Activated CD8-positive, alpha-beta memory T cell treated with anti-CD3 and anti-CD28 coated beads, Interleukin-2, amount 50 U/mL, for 48 hours (primary cell): ENCODE results near the gene PLK2.

Source experiments
- DNase-seq: peaks from one replicate; pipeline ENCODE4 v3.0.0-alpha.2; 2020

PLK2 gene

DNA sequence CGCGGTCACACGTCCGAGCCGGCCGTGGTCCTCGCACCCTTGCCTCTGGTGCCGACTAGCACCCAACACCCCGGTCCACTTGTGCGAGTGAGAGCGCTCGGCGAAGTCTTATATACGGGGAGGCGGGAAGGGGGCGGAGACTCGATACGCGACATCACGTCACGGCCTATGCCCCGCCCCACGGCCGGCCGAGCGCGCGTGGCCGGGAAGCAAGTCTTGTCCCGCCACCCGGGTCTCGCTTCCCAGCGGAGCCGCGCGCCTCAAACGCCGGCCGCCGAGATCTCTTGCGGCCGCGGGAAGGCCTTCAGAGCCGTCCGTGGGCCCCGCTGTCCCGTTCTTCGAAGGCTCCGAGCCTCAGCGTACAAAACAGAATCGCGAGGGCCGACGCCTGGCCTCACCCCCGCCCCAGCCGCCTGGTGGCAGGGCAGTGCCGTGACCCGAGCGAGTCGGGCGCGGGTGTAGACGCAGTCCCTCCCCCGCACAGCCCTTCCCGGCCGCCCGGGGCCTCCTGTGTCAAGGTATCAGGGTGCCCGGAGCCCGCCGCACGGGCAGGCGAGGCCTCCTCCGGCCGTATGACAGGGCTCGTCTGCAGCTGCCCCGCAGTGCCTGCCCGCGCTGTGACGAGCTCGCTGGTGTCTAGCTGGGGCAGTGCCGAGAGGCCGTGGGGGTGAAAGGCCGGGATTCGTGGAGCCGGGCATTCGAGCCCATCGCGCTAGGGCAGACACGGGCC, at the start of gene PLK2:
PLK2 (minus strand) TSS at position 85 of the 730 bp plus-strand sequence. CDS start 127 bp downstream, outside the sequence.
- peak; percentile 90 for DNase-seq

DNA sequence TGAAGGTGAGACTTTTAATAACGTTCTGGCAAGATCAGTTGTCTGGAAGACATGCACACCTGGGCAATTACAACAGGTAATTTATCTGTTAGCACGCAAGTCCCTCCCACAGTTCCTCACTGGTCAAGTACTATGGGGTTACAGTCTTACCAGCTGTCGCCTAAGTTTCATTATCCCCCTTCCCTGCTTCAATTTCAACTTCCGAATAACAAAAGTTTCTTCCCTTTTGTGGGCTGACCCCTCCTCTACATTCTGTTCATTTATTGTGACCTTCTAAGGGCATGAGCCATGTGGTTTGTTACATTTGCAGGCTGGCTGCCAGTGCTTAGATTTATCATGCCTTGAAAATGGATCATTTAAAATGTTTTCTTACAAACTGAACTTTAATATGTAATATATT, 47.8 kb upstream of the PLK2 start:
- no peak for DNase-seq

DNA sequence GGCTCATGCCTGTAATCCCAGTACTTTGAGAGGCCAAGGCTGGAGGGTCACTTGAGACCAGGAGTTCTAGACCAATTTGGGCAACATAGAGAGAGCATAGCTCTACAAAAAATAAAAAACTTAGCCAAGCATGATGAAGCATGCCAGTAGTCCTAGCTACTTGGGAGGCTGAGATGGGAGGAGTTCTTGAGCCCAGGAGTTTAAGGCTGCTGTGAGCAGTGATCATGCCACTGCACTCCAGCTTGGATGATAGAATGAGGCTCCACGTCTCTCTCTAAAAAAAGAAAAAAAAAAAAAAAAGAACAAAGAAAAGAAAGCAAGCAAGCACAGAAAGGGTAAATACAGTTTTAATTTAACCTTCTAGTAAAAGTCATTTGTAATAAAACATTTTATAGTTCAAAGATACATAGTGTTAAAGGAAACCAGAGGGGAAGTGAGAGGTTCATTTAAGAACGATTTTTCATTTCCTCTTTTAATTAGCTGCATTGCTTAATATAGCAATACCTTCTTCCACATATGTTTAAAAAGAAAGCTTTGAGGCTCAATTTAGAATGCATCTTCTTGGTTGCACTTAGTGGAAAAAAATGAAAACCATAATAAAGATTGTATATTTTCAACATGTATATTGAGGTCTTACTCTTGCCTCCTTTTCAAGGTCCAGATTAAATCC, 46.2 kb upstream of the PLK2 start:
- no peak for DNase-seq

DNA sequence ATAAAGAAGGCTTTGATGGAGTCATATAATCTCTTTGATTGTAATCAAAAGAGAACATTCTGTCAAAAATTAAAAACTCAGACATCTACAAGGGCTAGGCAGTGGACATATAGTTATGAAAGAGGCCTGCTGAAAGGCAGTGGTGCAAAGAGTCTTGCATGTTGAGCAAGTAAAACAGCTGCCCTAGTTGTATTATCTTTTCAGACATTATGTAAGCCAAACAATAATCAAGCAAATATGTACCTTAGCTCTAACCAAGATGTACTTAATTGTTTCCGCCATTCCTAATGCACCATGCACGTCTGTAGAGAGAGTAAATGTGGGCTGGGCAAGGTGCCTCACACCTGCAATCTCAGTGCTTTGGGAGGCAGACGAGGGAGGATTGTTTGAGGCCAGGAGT, 45.6 kb upstream of the PLK2 start:
- no peak for DNase-seq

DNA sequence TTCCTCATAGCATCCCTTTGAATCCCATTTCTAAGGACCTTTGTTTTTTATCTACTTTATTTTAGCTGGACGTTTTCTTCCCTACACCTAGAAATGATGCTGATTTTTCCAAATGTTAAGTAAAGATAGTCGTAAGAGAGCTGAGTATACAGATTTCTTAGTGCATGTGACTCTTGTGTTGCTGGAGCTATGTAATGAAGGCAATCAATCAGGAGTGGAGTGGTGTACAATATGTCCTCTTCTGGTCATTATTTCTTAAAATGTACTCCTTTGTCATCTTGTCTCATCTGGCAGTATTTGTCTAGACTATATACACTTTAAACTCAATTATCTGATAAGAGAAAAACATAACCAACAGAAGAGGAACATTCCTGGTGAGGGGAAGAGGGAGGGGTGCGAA, 44.9 kb upstream of the PLK2 start:
- DNase-seq = no peak

DNA sequence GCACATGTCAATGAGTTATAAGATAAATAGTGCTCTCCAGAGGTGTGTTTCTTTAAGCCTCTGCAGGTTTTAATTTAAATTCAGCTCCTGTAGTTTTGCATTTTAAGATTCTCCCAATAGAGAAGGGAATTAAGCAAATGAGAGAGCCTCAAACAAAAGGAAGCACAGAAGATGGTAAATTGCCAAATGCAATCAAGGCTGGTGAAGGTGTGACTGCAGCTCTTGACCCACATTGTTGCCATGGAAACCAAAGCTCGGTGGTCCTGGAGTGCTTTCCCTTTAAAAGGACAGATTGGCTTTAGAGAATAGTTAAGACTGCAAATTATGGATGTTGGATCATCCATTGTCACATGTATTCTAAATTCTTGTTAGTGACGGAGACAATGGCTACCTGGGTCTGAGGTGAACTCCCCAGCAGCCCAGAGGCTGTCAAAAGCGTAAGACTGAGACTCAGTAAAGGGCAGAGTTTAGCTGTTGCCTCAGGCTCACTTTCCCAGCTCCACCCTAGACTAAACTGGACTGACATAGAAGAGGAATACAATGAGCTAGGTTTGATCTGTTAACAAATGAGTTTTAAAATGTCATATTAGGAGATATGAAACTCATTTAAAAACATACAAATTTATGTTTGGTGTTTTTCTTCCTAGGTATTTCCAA, 43.6 kb upstream of the PLK2 start:
- DNase-seq = no peak

DNA sequence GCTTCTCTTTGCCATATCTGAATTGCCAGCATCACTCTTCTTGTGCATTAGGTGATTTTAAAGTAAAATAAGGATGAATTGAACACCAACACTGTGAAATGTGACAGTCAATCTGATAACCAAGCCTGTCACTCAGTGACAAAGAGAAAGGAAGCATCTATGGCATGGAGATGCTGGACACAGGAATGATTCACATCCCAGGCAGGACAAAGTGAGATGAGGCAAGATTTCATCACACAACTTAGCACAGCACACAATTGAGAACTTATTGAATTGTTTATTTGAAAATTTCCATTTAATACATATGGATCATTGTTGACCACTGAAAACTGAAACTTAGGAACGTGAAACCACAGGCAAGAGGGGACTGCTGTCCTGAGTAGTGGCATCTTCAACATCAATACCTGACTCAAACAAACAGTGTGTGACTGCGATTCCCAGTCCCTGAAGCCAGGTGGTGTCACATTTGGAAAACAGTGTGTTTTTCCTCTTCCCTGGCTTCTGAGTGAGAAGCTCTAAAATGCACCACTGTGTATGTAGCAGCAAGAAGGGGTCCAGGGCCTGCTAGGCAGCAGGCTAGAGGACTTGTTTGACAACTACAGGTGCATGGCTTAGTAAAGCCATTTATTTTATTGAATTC, 42.0 kb upstream of the PLK2 start:
- no peak for DNase-seq

DNA sequence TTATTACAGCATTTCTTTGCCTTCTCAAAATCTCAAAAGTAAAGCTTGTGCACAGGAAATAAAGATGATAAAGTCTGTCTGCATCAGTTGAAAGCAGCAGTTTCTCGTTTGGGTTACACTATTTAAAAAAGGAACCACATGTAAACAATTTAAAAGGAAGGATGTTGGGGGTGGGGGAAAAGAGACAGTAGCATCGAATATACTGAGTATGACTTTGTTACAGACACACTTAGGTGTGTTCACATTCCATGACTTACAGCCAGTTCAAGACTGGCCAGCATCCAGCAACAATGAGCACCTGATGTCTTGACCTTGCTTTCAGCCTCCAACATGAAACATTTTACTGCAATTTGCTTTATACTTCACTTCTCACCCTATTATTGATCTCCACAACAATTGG, 40.1 kb upstream of the PLK2 start:
- DNase-seq = no peak

DNA sequence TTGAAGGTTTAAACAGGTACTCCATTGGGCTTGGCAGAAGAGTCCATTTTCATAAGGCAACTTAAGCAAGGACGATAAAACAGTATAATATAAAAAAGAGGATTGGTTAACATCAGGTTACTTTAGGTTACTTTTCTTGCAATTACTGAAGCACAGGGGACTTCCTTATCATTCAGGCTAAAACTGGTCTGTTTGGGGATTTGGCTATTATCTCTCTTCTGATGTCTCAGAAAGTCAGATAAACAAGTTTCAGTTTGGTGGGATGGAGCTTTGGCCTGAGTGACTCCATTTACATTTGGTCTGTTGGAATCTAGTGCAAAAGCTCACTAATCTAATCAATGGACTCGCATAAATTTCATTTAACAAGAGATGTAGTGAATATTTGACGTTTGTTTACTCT, 39.3 kb upstream of the PLK2 start:
- no peak for DNase-seq

DNA sequence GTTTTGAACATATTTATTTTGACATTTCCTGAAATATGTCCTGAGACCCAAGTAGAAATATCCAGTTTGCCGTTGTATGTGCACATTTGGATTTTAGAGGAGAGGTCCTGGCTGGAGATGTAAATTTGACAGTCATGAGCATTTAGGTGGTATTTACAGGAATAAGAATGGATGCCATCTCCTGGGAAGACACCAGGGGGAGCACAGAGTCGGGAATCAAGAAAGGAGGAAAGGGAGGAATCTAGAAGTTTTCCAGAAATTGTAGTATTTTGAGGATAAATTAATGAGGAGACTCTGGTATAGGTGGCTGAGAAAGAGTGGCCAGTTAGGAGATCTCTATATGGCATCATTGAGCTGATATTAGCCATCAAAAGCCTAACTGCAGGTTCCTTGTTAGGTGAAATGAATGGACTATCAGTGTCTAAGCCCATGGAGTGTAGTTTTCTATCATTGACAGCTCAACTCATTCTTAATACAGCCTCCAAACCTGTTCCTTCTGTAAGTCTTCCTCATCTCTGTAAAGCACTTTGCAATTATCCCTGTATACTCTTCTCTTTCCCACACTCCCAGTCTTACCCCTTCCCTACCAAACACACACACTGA, 38.6 kb upstream of the PLK2 start:
- no peak for DNase-seq

DNA sequence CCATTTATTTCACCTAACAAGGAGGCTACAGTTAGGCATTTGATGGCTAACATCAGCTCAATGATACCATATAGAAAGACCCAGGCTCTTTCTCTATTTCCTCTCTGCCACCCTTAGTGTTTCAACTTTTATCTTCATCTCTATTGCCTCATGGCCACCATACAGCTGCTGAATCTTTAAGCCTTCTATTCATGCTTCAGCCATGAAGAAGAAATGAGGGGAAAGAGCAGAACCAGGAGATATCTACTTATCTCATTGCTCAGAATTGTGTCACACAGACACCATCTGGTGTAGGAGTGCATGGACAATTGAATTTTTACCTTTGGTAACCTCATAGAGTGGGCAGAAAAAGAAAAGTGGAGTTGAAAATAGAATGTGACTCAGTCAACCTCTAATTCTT, 38.0 kb upstream of the PLK2 start:
- no peak for DNase-seq

DNA sequence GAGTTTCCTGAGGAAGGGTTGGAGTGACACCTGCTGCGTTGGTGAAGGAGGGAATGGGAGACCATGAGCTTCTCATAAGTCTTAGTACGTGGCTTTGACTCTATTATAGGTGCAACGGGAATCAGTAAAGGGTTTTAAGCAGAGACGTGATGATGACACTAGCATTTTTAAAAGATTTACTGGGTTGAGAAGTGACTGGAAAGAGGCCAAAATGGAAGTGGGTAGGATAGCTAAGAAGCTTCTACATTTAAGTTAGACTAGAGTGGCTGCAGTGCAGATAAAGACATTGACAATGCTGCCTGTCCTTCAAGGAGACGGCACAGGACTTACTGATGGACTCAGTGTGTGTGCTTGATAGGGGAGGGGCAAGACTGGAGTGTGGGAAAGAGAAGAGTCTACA, 37.5 kb upstream of the PLK2 start:
- no peak for DNase-seq

DNA sequence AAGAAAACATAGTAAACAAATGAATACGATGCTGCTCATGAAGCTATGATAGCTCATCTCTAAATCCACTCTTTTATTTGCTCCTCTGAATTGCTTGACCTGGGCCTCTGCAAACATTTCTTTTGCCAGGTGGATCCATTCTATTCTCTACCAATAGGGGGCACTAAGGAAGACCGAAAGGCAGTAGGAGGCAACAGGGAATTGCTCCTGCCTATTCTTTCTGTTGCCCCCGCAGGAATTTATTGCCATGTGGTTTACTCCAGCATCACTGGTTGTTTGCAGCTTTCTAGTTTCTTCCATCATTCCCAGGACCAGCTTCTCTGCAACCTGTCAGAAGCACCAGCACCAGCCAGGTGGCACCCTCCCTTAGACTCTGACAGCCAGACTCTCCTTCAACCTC, 36.6 kb upstream of the PLK2 start:
- DNase-seq = no peak

DNA sequence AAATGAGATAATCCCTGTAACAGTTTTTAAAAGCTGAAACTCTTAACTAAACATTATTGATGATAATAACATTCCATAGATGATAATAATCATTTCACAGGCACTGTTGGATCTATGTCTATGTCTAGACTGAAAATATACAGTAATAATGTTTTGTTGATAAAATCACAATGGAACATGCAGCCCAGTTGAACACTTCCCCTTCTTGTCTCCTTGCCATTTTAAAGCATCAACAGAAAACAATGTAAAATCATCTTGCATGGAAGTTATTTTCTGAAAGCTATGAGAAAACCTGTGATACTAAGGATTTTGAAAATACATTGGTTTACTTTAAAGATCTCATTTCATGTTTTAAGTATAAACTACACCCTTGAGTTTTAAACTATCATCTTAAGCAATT, 33.3 kb upstream of the PLK2 start:
- no peak for DNase-seq

DNA sequence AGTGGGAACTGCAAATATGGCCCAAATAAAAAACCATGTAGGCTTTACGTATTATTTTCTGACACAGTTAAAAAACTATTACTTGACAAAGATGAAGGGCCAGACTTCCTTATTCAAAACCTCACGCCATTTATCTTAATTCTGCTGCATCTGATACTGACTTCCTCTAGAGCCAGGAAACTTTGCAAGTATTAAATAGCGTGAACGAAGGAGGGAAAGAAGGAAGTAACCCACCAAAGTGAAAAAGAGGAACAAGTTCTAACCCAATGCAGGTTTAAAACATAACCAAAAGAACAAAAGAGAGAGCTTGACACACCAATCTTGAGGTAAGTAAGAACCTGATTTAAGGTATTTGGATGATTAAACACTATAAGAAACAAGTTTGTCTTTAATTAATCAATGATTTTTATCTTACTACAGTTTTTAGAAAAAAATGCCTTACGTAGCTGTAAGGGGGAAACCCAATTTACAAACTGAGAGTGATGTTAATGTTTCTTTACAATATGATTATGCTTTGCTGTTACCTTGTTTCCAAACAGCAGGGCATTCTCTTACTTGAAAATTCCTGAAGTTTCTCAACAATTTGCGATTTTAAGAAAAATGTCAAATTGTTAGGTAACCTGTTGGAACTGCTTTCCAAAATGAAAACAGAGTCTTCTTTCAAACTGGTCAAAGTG, 31.5 kb upstream of the PLK2 start, which contains the start of gene GAPT:
GAPT (plus strand) TSS at position 220 of the 677 bp plus-strand sequence. CDS start 3,102 bp downstream, outside the sequence.
- no peak for DNase-seq

DNA sequence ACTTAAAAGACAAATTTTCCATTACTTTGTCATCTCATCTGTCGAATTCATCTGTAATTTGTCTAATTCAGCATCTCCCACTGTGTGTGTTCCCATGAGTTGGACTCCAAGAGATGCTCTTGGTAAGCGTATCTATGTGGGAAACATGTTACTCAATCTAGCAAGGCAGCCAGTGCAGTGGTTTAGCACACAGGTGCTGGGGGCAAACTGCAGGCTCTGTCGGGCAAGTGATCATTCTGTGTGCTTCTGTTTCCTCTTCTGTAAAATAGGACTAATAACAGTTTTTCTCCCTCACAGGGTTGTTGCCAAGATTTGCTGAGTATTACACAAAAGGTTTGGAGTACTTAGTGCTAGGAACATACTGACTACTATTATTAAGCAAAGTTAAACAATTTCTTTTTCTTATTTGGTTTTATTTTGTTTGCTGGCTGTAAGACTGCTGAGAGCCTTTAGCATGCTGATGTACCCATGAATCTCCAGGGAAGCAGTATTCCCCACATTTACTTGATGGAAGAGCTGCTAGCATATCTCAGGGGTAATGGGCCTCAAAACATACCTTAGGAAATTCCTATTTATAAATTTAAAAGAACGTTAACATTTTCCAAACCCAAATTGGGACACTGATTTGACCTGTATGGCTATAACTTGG, 30.6 kb upstream of the PLK2 start:
- no peak for DNase-seq

DNA sequence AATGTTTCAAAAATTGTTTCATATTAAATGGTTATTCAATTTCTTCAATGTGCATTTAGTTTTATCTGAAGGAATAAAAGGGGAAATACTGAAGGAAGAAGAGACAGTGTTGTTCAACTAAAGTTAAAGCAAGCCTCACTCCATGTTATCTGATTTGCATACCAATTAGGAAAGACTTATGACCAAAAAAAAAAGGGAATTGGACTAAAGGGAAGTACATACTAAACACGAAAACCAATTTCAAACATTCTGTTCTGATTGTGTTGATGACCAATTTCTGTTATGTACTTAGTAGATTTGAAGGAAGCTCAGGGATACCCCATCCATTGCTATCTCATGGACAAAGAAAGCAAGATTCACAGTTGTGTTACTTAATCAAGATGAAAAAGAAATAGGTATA, 26.4 kb upstream of the PLK2 start:
- no peak for DNase-seq

DNA sequence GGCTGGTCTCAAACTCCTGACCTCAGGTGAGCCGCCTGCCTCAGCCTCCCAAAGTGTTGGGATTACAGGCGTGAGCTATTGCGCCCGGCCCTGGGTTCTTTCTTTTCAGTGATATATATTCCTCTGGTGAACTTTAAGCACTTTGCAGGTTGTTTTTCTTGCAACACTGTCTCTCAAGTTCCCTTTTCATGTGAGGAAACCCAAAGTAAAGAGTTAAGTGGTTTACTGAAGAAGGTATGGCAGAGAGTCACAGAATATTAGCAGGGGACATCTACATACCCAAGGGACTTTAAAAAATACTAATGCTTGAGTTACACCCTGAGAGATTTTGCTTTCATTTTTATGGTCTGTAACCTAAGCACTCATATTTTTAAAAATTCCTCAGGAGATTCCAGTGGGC, 24.6 kb upstream of the PLK2 start:
- no peak for DNase-seq

DNA sequence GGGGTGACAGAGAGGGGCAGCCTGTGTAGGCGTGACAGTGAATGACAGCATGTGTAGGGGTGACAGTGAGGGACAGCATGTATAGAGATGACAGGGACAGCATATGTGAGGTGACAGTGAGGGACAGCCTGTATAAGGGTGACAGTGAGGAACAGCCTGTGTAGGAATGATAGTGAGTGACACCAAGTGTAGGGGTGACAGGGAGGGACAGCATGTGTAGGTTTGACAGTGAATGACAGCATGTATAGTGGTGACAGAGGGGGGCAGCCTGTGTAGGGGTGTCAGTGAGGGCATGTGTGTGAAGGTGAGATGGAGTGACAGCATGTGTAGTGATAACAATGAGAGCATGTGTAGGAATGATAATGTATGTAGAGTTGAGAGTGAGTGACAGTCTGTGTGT, 22.6 kb upstream of the PLK2 start:
- DNase-seq = no peak

DNA sequence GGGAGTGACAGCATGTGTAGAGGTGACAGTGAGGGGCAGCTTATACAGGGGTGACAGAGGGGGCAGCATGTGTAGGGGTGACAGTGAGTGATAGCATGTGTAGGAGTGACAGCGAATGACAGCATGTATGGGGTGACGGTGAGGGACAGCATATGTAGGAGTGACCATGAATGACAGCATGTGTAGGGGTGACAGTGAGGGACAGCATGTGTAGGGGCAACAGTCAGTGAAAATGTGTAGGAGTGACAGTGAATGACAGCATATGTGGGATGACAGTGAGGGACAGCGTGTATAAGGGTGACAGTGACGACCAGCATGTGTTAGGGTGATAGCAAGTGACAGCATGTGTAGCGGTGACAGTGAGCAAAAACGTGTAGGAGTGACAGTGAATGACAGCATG, 21.9 kb upstream of the PLK2 start:
- no peak for DNase-seq

DNA sequence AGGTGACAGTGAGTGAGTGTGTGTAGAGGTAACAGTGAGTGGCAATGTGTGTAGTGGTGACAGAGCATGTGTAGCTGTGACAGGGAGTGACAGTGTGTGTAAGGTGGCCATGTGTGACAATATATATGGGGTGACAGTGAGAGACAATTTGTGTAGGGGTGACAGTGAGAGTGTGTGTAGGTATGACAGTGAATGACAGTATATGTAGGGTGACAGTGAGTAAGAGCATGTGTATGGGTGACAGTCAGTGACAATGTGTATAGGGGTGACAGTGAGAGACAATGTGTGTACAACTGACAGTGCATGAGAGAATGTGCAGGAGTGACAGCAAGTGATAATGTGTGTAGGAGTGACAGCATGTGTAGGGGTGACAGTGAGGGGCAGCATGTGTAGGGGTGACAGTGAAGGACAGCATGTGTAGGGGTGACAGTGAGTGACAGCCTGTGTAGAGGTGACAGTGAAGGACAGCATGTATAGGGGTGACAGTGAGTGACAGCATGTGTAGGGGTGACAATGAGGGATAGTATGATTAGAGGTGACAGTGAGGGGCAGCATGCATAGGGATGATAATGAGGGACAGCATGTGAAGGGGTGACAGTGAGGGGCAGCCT, 21.3 kb upstream of the PLK2 start:
- DNase-seq = no peak
